MG63 (cell line): ENCODE measurements around the gene DCDC1. TPM values are rescaled to one million over a fixed set of nuclear protein-coding genes. Genes with fewer than 3 reads are reported as not detected.

Source experiments
- DNase-seq: peaks from one replicate; pipeline ENCODE4 v3.0.0-alpha.2; 2020
- H3K27me3 ChIP-seq: fragments of 250-450 bp; sonication (Bioruptor Pico); 2 replicates; pipeline ENCODE4 v1.5.1; 2020; ENCODE audit warnings: mild to moderate bottlenecking, moderate library complexity
- H3K36me3 ChIP-seq: fragments of 250-450 bp; sonication (Bioruptor Pico); 2 replicates; pipeline ENCODE4 v1.5.1; 2020; ENCODE audit warnings: mild to moderate bottlenecking, moderate library complexity
- H3K4me3 ChIP-seq: fragments of 250-450 bp; sonication (Bioruptor Pico); 2 replicates; pipeline ENCODE4 v1.5.1; 2020; ENCODE audit warnings: mild to moderate bottlenecking, moderate library complexity
- H3K9me3 ChIP-seq: fragments of 250-450 bp; sonication (Bioruptor Pico); 2 replicates; pipeline ENCODE4 v1.5.1; 2020; ENCODE audit warnings: mild to moderate bottlenecking, moderate library complexity
- total RNA-seq: library from RNA; depleted of rRNA; stranded (reverse); fragments of >200 nt; shearing (Covaris generic); gene quantifications from 2 replicates; pipeline ENCODE4 v1.2.3, GENCODE V29; 2014; ENCODE audit warnings: low replicate concordance

Gene DCDC1
- total RNA-seq, 1 experiment from 2014 or later = 0.36 TPM

DNA sequence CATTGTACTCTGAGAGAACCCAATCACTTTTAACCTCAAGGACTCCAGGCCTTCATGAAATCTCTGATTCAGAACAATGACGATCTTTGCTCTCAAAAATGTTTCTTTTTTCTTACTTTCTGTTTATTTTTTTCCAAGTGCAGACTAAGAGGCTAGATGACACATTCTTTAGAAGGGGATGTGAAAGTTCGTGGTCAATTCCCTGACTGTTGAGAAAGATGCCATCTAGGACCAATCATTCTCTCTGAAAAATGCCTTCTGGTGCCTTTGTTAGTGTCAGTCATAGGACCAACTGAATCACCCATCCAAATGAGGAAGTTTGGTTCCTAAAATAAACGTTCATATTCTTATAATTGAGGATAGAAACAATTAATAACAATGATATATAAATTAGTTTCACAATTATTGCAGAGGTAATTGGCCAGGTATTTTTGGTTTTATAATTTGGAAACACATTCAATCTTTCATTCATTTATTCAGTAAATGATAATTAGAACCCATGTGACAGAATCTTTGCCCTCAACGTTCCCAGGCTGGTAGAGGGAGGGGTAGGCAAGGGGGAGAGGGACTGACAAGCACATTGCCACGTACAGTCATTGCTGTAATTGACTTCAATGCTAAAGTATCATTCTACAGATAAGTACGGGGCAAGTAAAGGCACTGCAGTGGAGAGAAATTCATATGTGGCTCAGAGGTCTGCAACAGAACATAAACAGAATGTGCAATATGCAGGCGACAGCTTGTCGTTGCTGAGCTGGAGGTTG lies 450.0 kb downstream of the DCDC1 start:
- no peak for DNase-seq
- H3K9me3 ChIP-seq = no peaks in the 10 kb centered on the region
- no peaks in the 10 kb centered on the region for H3K36me3 ChIP-seq
- H3K27me3 ChIP-seq = no peaks in the 10 kb centered on the region
- H3K4me3 ChIP-seq = no peak overlapping the region

DNA sequence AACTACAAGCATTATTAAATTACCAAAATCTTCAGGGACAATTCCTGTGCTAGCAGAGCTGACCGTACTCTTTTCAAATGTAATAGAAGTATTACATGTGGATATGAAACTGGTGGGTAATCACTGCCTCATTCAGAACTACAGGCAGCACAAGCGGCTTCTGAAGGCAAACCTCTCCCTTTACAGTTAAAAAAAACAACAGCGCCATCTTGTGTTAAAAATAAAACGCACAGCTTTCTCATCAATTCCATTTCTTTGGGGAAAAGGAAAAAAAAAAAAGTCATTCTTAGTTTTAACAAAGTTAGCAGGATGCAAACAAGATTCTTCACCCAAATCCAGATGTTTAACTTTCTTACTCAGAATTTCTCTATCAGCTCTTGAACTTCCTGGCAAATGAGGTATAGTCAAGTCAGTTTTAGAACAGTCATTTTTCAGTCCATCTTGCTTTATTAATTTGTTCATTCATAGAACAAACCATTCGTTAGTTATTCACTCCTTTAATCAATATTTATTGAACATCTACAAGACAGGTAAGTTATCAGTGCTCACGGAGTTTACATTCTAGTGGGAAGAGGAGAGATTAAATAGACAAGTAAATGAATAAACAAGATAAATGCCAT lies 451.6 kb downstream of the DCDC1 start:
- H3K4me3 ChIP-seq = no peak overlapping the region
- H3K9me3 ChIP-seq = no peaks in the 10 kb centered on the region
- DNase-seq = no peak
- no peaks in the 10 kb centered on the region for H3K27me3 ChIP-seq
- H3K36me3 ChIP-seq = no peaks in the 10 kb centered on the region

DNA sequence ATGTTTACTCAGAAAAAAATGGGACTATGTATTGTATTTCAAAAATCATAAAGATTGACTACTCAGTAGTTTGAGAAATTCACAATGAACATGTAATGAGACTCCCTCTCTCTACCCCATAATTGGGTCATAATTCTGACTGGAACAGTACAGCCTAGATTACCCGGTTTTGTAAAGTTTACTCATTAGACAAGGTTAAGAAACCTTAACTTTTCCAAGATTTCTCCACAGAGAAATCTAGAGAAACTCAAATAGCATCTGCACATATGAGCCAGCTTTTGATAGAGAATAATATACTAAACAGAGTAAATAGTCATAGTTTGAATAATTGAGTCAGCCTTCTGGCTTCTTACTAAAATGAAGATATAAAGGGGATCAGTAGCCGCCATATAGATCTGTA lies 452.3 kb downstream of the DCDC1 start:
- no peak overlapping the region for H3K4me3 ChIP-seq
- H3K9me3 ChIP-seq = no peaks in the 10 kb centered on the region
- H3K36me3 ChIP-seq = no peaks in the 10 kb centered on the region
- no peak for DNase-seq
- H3K27me3 ChIP-seq = no peaks in the 10 kb centered on the region

DNA sequence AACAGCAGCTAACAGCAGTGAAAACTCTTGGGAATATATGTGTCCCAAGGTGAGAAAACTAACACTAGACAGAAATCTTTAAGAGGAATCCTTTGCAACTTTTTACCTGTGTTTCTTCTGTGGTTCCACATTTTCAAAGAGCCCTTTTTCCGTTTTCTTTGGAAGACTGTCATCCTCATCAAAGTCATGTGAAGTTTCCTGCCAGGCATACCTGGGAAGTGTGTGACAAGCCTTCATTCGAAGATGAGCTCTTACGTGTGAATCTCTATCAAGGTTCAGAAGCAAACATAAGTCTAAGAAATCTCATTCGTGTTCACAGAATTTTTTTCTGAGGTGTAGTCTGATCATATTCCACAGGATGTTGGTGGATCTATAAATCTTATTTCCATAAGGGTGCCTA lies 452.8 kb downstream of the DCDC1 start:
- Histone ChIP-seq H3K9me3 (no peaks in the 10 kb centered on the region), H3K4me3 (no peak overlapping the region), H3K27me3 (no peaks in the 10 kb centered on the region), H3K36me3 (no peaks in the 10 kb centered on the region)
- no peak for DNase-seq

DNA sequence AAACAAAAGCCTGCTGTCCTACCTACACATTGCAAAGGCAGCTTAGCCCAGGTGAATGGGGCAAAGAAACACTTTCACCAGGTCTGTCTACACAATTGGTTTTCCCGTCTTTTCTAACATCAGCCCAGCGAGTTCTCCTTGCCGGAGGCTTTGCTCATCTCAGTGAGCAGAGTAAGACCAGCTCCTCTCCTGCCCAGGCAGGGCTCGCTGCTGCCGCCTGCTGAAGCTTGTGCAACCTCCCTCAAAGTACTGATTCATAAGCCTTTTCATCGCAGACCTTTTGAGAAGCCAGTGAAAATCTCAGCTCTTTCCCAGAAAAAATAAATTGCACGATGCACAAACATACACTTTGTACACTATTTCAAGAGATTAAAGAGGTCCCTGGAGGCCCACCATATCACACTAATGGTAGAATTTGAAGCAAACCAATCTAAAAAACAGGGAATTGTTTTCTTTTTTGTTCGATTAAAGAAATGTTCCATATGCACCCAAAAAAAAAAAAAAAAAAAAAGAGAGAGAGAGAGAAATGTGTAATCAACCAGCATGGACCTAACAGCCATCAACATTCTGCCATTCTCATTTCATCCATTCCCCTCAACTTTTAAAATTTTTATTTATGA lies 455.3 kb downstream of the DCDC1 start:
- H3K36me3 ChIP-seq = no peaks in the 10 kb centered on the region
- H3K9me3 ChIP-seq = no peaks in the 10 kb centered on the region
- H3K4me3 ChIP-seq = no peak overlapping the region
- H3K27me3 ChIP-seq = no peaks in the 10 kb centered on the region
- peak; percentile 37 for DNase-seq

DNA sequence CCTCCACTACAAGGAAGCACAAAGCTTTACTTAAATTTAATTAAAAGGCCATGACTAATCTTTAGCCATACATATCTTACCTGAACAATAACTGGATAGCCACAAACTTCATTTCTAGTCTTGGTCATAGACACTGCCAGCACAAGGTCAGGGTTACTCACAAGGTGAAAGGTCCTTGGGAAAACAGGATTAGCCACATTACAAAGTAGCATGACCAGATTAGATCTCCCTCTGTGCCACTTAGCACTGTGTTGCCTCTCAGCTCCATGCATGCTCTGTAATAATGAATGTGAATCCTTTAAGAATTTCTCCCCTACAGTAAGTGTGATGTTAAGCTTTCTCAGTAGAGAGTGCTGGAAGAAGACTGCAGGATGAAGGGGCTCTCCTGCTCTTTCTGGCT lies 458.3 kb downstream of the DCDC1 start:
- Histone ChIP-seq H3K9me3 (no peaks in the 10 kb centered on the region), H3K27me3 (no peaks in the 10 kb centered on the region), H3K4me3 (no peak overlapping the region), H3K36me3 (no peaks in the 10 kb centered on the region)
- DNase-seq = no peak

DNA sequence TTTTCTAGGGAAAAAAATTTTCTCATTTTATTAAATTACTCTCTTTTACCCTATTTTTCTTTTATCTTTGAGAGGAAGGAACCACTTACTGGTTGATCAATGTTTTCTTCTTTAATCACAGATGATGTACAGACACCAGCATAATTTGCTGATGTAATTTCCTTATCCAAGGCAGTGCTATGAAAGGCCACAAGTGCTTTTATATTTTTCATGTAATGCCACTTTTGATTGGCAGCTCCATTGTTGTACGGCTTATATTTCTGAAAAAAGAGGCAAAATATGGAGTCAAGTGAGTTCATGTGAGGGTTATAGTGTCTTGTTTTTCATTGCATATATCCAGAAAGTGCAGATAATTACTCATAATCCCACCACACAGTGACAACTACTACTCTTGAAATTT lies 460.7 kb downstream of the DCDC1 start:
- Histone ChIP-seq H3K4me3 (no peak overlapping the region), H3K27me3 (no peaks in the 10 kb centered on the region), H3K36me3 (no peaks in the 10 kb centered on the region), H3K9me3 (no peaks in the 10 kb centered on the region)
- no peak for DNase-seq

DNA sequence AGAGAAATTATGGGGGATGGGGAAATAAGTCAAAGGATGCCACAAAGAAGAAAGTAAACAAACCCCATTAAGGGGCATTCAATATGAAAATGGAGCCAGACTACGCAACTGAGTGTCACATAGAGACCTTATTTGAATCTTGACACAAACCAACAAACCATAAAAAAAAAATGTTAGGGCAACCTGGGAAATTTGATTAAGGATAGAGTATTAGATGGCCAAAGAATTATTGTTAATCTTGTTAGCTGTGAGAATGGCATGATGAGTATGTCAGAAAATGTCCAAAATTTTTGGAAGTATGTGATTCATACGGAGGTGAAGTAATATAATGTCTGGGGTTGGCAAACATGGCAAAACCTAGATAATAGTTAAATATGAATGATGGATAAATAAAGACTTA lies 461.3 kb downstream of the DCDC1 start:
- DNase-seq = no peak
- no peaks in the 10 kb centered on the region for H3K36me3 ChIP-seq

DNA sequence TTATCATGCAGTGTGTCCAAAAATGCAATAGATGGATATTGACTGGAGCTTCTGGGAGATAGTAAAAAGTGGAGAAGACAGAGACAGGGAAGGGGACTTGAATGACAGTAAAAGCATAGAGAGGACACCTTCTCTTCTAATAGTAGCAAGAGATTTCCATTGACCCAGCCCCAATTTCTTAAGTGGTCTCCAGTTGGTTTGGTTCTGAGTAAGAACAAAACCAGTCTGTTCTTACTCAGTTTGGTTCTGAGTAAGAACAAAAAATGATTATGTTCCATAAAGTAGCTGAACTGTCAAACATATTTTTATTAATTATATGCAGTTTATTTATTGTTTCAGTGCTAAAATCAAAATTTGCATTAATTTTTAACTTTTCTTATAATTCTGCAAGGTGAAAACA lies 466.6 kb downstream of the DCDC1 start:
- Histone ChIP-seq H3K36me3 (no peaks in the 10 kb centered on the region), H3K9me3 (no peaks in the 10 kb centered on the region), H3K27me3 (no peaks in the 10 kb centered on the region), H3K4me3 (no peak overlapping the region)
- DNase-seq = no peak

More for the DNA sequence above, 461.3 kb downstream of the DCDC1 start:
- Histone ChIP-seq H3K9me3 (no peaks in the 10 kb centered on the region), H3K4me3 (no peak overlapping the region), H3K27me3 (no peaks in the 10 kb centered on the region)

DNA sequence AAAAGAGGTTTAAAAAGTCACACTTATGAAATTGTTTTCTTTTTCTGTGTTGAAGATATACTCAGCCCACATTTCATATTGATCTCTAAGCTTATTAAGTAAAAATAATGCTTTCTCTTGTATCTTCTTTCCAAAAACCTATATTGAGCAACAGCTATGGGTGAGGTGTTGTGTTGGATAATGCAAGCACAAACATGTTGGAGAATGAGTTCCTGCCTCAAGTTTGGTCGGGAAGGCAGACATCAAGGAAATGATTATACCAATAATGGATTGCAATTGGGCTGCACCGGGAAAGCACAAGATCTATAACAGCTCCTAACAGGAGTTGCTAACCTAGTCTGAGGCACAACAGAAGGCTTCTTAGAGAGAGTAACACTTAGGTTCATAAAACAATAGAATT lies 474.5 kb downstream of the DCDC1 start:
- no peak overlapping the region for H3K4me3 ChIP-seq

DNA sequence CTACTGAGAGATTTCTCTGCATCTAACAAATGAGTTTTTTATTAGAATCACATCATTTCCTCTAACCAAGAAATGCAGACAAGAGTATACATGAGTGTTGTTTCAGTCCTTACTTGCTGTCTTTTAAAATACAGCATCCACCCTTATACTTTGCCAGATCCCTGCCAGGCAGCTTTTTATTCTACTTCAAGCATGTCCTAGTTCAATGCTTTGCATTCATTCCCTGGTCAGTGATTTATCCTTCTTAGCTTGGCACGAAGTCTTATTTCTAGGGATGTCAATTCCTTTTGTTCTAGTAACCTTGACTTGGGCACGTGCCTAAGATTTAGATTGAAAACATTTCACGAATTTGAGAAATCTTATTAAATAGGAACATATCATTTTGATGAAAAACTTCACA lies 476.2 kb downstream of the DCDC1 start:
- DNase-seq = no peak
- Histone ChIP-seq H3K36me3 (no peaks in the 10 kb centered on the region), H3K4me3 (no peak overlapping the region), H3K27me3 (no peaks in the 10 kb centered on the region), H3K9me3 (no peaks in the 10 kb centered on the region)

More for the DNA sequence above, 474.5 kb downstream of the DCDC1 start:
- Histone ChIP-seq H3K36me3 (no peaks in the 10 kb centered on the region), H3K27me3 (no peaks in the 10 kb centered on the region), H3K9me3 (no peaks in the 10 kb centered on the region)
- DNase-seq = no peak

DNA sequence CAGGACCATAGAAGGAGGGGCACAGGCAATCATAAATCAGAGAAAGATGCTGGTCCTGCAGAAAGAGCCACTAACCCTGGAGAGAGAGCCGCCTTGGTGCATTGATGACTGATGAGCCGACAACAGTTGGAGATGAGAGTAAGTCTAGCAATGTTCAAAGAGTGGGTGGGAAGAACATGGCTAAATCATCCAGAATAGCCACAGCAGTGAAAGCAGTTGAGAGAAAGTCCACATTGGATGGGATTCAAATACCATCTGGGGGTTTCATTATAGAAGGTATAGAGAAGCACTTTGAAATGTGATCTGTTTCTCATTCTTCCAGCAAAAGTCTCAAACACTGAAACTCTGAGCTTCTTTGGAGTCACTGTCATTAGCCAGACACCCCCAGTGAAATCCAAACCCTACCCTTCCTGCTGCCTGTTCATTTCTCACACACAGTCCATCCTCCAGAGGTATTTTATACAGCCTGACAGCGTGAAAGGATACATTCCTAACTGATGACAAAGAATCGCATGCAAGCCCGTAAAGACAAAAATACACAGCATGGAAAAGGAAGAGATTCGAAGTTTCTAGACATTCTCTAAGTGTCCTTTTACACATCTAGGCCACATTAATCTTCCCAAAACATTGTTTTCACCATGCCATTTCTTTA lies 480.3 kb downstream of the DCDC1 start:
- H3K9me3 ChIP-seq = no peaks in the 10 kb centered on the region
- H3K36me3 ChIP-seq = no peaks in the 10 kb centered on the region
- H3K4me3 ChIP-seq = no peak overlapping the region
- DNase-seq = no peak
- no peaks in the 10 kb centered on the region for H3K27me3 ChIP-seq

DNA sequence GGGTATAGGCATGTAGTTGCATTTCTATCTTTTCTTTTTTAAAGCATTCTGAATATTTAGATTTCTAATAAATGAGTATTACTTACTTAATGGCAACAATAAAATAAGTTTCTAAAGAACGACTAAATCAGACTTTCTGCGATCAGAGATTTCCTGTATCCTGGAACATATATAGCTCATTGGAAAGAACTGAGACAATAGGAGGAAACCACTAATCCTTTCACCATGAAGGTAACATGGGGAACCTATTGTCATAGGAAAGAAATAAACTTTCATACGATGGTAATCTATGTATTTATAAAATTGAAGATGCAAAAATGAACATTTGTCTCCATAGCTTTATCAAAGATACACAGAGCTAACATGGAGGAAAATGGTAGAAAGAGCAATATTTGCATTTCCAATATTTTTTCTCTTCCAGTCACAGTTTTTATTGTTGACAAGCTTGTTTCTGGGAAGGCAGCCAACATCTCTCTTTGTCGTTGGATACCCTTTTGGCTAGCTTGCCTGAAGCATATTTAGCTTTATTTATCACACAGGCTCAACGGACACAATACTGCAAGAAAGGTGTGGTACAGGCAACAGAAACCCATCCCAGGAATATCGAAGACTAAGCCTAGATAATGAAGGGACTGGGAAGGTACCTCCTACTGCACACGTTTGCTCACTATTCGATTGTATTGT lies 490.1 kb downstream of the DCDC1 start:
- Histone ChIP-seq H3K9me3 (no peaks in the 10 kb centered on the region), H3K4me3 (no peak overlapping the region), H3K27me3 (no peaks in the 10 kb centered on the region), H3K36me3 (no peaks in the 10 kb centered on the region)
- no peak for DNase-seq

DNA sequence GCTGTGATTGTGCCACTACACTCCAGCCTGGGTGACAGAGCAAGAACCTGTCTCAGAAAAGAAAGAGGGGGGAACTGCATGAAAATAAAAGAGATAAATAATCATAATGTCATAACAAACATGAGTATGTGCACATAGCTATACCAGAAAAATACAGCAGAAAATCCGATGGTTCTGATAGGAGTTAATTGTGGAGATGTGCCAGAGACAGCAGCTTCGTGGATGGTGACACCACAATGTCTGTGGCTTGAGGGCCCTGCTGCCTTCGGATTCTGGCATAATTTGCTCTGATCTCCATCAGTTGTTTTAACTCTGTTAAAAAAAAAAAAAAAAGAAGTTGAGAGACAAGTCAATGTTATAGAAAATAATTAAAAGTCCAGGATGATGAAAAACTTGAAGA lies 491.1 kb downstream of the DCDC1 start:
- Histone ChIP-seq H3K27me3 (no peaks in the 10 kb centered on the region), H3K9me3 (no peaks in the 10 kb centered on the region), H3K4me3 (no peak overlapping the region), H3K36me3 (no peaks in the 10 kb centered on the region)
- DNase-seq = no peak

DNA sequence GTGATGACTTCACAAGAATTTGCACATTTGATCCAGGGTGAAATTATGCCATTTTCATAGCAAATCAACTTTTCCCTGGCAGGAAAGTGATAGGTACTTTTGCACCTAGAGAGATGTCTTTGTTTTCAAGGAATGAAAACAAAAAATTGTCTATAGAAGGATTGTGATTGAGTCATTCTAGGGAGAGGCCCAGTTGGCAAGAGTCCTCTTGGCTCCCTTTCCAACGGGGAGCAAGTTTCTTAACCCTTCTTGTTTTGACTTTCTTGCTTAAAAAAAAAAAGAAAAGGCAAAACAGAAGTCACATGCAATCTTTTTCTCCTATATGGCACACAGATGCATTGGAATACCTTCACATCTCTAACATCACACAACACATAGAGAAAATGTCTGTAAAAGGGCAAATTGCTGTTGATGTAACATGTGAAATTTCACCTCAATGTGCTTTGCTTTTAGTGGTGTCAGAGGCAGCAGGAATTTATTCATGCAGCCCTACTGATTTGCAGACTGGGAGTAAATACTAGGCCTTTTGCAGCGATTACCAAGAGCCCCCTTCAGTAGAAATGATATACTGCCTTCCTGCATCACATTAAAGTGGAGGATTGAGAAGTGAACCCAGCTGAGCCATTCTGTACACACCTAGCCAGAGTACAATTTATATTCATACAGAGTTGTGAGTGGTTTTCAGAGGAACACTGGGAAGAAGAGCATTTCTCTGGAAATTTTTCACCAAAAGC lies 492.7 kb downstream of the DCDC1 start:
- H3K36me3 ChIP-seq = no peaks in the 10 kb centered on the region
- H3K9me3 ChIP-seq = no peaks in the 10 kb centered on the region
- no peaks in the 10 kb centered on the region for H3K27me3 ChIP-seq
- DNase-seq = peak; percentile 2
- no peak overlapping the region for H3K4me3 ChIP-seq

DNA sequence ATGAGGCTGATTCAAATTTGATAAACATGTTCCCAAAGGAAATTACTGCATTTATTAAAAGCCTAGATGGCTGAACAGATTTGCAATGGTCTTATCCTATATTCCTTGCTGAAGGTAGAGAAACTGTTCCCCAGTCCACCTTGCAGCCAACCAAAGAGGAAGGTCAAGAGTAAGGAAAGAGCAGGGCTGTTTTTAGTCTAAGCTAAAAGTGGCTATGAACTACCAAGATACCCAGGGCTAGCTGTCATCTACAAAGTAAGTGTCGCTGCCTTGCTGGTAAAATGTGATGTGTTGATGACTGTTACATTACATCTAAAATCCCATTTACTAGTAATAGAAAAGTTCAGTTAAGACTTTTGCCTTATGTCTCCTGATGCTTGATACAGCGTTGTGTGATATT lies 493.3 kb downstream of the DCDC1 start:
- Histone ChIP-seq H3K4me3 (no peak overlapping the region), H3K9me3 (no peaks in the 10 kb centered on the region), H3K36me3 (no peaks in the 10 kb centered on the region), H3K27me3 (no peaks in the 10 kb centered on the region)
- DNase-seq = no peak
